WI38 (cell line): ENCODE results near the gene STRBP.
"Not testable (repeated sequence)": the region's sequence is repeated elsewhere in the genome, so short reads cannot be mapped to it uniquely, and the experiment has no call there.

Source experiments
- H3K4me3 ChIP-seq: 2 replicates; pipeline ENCODE4 v1.5.1; 2011; ENCODE audit warnings: low read depth, mild to moderate bottlenecking, control low read depth, low read length
- CTCF ChIP-seq: IDR thresholded peaks from 2 replicates; pipeline ENCODE4 v1.5.1; 2012; ENCODE audit warnings: low read depth, mild to moderate bottlenecking, control low read depth, low read length

STRBP gene

GRCh38 chr9:123250504-123250903, 17.9 kb downstream of the STRBP start:
- no peak for TF ChIP-seq CTCF
- H3K4me3 ChIP-seq: no peak overlapping the region

- not testable (repeated sequence) for H3K4me3 ChIP-seq
These were observed 19.2 kb downstream of the STRBP start for GRCh38 chr9:123249162-123249561.

- no peak for TF ChIP-seq CTCF
- no peak overlapping the region for H3K4me3 ChIP-seq
These were observed 19.8 kb downstream of the STRBP start for GRCh38 chr9:123248630-123249029.

DNA sequence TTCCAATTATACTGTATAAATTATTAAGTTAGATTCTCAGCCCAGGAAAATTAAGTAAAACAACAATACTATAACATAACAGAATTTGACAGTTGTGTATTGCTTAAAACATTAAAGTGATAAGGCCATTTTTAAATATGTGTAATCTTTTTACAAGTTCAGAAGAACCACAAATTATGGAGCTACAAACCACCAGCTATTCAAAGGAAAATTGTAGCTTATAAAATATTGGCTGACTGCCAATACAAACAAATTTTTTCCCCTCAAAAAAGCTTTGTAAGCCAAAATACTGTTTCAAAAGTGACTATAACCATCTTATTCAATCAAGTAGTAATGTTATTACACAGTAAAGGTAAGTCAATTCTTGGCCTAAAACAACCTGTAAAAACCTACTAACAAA, 21.9 kb downstream of the STRBP start:
- TF ChIP-seq CTCF: no peak
- H3K4me3 ChIP-seq: no peak overlapping the region

DNA sequence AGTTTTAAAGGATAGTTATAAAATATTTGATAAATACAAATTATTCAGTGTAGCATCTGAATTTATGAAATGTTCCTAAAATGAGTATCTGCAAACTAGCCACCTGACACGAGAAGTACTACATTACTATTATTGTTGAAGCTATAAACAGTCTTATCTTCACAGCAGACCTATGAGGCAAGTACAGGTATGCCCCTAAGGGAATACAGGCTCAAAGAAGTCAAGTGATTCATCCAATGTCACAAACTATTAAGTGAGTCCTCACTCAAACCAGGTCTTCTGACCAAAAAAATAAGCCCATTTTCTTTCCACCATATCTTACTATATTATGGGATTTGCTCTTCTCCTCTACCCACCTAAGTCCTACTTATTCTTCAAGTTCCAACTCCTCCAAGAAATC, 28.7 kb downstream of the STRBP start:
- no peak for TF ChIP-seq CTCF
- no peak overlapping the region for H3K4me3 ChIP-seq

DNA sequence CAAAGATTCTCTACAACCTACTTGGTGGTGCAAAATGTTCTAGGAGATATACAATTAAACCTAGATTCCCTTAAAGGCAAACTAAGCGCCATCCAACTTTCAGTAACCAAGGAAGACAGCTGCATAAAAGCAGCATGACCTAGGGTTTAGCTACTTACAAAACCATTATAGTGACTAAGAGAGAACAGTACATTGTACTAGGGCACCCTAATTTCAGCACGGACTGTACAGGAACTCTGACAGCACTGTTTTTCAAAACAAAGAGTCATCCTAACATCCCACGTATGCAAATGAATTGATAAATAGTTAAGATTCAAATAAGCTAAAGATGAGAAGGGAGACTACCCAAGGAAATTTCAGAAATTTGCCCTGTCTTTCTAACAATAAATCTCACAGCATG, 30.0 kb downstream of the STRBP start:
- TF ChIP-seq CTCF: no peak
- no peak overlapping the region for H3K4me3 ChIP-seq

DNA sequence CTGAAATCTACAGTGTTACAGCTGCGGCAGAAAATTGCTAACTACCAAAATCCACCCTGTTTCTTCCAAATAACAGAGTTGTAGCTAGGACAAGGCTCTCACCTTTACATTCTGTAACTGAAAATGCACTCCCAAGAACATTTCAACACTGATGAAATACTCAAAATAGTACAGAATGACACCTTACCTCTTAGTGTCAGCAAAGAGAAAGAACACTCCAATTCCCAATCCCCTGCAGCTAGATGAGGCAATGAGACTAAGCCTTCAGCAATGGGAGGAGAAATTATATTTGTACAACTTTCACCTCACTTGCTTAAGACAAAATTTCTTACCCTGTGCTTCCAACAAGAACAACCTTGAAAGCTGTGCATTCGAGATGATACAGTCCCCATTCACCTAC, 31.2 kb downstream of the STRBP start:
- H3K4me3 ChIP-seq: no peak overlapping the region
- no peak for TF ChIP-seq CTCF

GRCh38 chr9:123235448-123235847, 32.9 kb downstream of the STRBP start:
- H3K4me3 ChIP-seq: no peak overlapping the region
- no peak for TF ChIP-seq CTCF
